OCI-LY1 (cell line): Measurements from ENCODE around the gene N4BP3.
A peak's percentile ranks its signal among the peaks of the same experiment; 100 is the strongest.

Source experiments
- H2AFZ ChIP-seq: fragments of 200-600 bp; sonication (generic), shearing (Covaris generic); 2 replicates; pipeline ENCODE4 v1.6.0; 2014; ENCODE audit warnings: antibody characterized with exemption, mild to moderate bottlenecking, low read length
- H3F3A ChIP-seq: fragments of 200-600 bp; sonication (generic), shearing (Covaris generic); 2 replicates; pipeline ENCODE4 v1.6.0; 2014; ENCODE audit warnings: mild to moderate bottlenecking, antibody characterized with exemption, low read length, moderate library complexity; ENCODE audit not compliant: insufficient read depth
- H3K27ac ChIP-seq: fragments of 200-600 bp; sonication (generic); 2 replicates; pipeline ENCODE4 v1.5.1; 2014; ENCODE audit warnings: low read length, mixed run types, mild to moderate bottlenecking, low read depth; ENCODE audit not compliant: poor library complexity, severe bottlenecking
- H3K27me3 ChIP-seq: fragments of 200-600 bp; sonication (generic); 2 replicates; pipeline ENCODE4 v1.6.0; 2014; ENCODE audit warnings: antibody characterized with exemption, mild to moderate bottlenecking, low read length, moderate library complexity; ENCODE audit not compliant: insufficient read depth
- H3K36me3 ChIP-seq: fragments of 200-600 bp; sonication (generic); 2 replicates; pipeline ENCODE4 v1.6.1; 2014; ENCODE audit warnings: mild to moderate bottlenecking, antibody characterized with exemption, low read length, moderate library complexity, mixed read lengths; ENCODE audit not compliant: insufficient read depth
- H3K4me1 ChIP-seq: fragments of 200-600 bp; sonication (generic); 2 replicates; pipeline ENCODE4 v1.5.1; 2014; ENCODE audit warnings: mild to moderate bottlenecking, low read length, moderate library complexity; ENCODE audit not compliant: insufficient read depth, severe bottlenecking
- H3K4me2 ChIP-seq: fragments of 200-600 bp; sonication (generic), shearing (Covaris generic); 2 replicates; pipeline ENCODE4 v1.6.1; 2014; ENCODE audit warnings: low read length
- H3K4me3 ChIP-seq: fragments of 200-600 bp; sonication (generic); 2 replicates; pipeline ENCODE4 v1.5.1; 2014; ENCODE audit warnings: low read length, low read depth, mild to moderate bottlenecking, mixed read lengths; ENCODE audit not compliant: poor library complexity, severe bottlenecking
- H3K79me2 ChIP-seq: fragments of 200-600 bp; shearing (Covaris generic); 2 replicates; pipeline ENCODE4 v1.6.1; 2016; ENCODE audit warnings: mixed run types, low read length, mixed read lengths; ENCODE audit not compliant: insufficient read depth
- H3K9ac ChIP-seq: fragments of 200-600 bp; sonication (generic), shearing (Covaris generic); 2 replicates; pipeline ENCODE4 v1.6.1; 2014; ENCODE audit warnings: mild to moderate bottlenecking, low read length, mixed read lengths
- H3K9me2 ChIP-seq: fragments of 200-600 bp; sonication (generic), shearing (Covaris generic); 2 replicates; pipeline ENCODE4 v1.6.1; 2014; ENCODE audit warnings: low read depth, mild to moderate bottlenecking, low read length, mixed read lengths
- H3K9me3 ChIP-seq: fragments of 200-600 bp; shearing (Covaris generic); 2 replicates; pipeline ENCODE4 v1.6.1; 2014; ENCODE audit warnings: low read length, mixed read lengths
- H4K20me1 ChIP-seq: fragments of 200-600 bp; sonication (generic), shearing (Covaris generic); 2 replicates; pipeline ENCODE4 v1.6.0; 2016; ENCODE audit warnings: mild to moderate bottlenecking, low read length; ENCODE audit not compliant: insufficient read depth
- CTCF ChIP-seq: fragments of 200-600 bp; sonication (generic), shearing (Covaris generic); IDR thresholded peaks from 2 replicates; pipeline ENCODE4 v1.5.1; 2017; ENCODE audit warnings: mild to moderate bottlenecking, antibody characterized with exemption, low read length, moderate library complexity, mixed read lengths
- EZH2 ChIP-seq: fragments of 200-600 bp; sonication (generic), shearing (Covaris generic); IDR thresholded peaks from 2 replicates; pipeline ENCODE4 v1.8.0; 2017; ENCODE audit warnings: borderline replicate concordance, mixed run types, mild to moderate bottlenecking, antibody characterized with exemption, low read length, moderate library complexity, mixed read lengths

N4BP3 gene

DNA sequence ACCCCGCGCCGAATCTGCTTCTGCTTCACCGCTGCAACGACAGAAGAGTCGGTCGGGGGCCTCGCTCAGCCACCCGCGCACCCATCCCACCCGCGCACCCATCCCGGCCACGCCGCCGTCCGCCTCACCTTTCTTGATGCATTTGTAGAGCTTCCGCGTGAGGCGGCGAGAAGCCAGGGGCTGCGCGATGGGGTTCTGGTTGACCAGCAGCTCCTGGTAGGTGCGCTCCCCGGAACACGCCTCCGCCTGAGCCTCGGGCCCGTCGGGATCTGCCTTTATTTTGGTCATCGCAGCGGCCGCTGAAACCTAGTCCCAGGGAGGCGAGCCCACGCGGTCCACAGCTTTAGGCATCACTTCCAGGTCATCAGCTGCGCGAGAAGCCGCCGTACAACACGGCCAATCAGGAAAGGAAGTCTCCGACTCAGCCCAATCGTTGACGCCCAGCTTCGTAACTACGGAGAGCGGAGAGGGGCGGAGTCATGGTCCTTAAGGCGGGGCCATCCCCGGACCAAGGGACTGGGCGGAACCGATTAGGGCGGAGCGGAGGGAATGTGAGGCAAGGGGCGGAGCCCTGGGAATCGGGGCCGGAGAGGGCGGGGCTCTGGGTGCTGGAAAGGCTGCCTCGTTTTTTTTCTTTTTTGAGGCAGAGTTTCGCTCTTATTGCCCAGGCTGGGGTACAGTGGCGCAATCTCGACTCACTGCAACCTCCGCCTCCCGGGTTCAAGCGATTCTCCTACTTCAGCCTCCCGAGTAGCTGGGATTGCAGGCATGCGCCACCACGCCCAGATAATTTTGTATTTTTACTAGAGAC is 40.4 kb downstream of the N4BP3 start, which contains the start of gene NHP2:
TSS of gene NHP2 (minus strand) at position 356 of the 811 bp plus-strand sequence. CDS start at position 288, 68 bp downstream.
- Histone ChIP-seq H3F3A (no peaks in the 10 kb centered on the region), H3K9me2 (no peaks in the 10 kb centered on the region), H3K4me3 (peak within 1 kb of the TSS; percentile 74), H3K4me2 (peak within 1 kb of the TSS; percentile 85), H3K4me1 (peaks cover 29% of the 10 kb centered on the region), H4K20me1 (no peaks in the 10 kb centered on the region), H3K36me3 (peaks cover 41% of the 10 kb centered on the region; the same call in 1 of the 2 replicates), H3K27ac (peak within 1 kb of the TSS; percentile 13), H3K79me2 (peaks cover 6% of the 10 kb centered on the region; the same call in 1 of the 2 replicates), H2AFZ (no peak within 1 kb of the TSS), H3K27me3 (no peaks in the 10 kb centered on the region), H3K9me3 (no peaks in the 10 kb centered on the region), H3K9ac (peak within 1 kb of the TSS; percentile 88)
- TF ChIP-seq CTCF (no peak), EZH2 (no peak)

- peaks cover 29% of the 10 kb centered on the region for H3K4me1 ChIP-seq
- H3K9me3 ChIP-seq = no peaks in the 10 kb centered on the region
- H3F3A ChIP-seq = no peaks in the 10 kb centered on the region
- no peak overlapping the region for H2AFZ ChIP-seq
- H3K9me2 ChIP-seq = no peaks in the 10 kb centered on the region
- H3K4me2 ChIP-seq = no peak overlapping the region
- no peaks in the 10 kb centered on the region for H4K20me1 ChIP-seq
- no peak overlapping the region for H3K27ac ChIP-seq
- H3K9ac ChIP-seq = no peak overlapping the region
- H3K79me2 ChIP-seq = peaks cover 6% of the 10 kb centered on the region; the same call in 1 of the 2 replicates
- no peak for TF ChIP-seq CTCF
- no peak for TF ChIP-seq EZH2
- no peaks in the 10 kb centered on the region for H3K27me3 ChIP-seq
- peaks cover 28% of the 10 kb centered on the region; the same call in 1 of the 2 replicates for H3K36me3 ChIP-seq
- no peak overlapping the region for H3K4me3 ChIP-seq
Observed at GRCh38 chr5:178155065-178155464, 41.7 kb downstream of the N4BP3 start.

DNA sequence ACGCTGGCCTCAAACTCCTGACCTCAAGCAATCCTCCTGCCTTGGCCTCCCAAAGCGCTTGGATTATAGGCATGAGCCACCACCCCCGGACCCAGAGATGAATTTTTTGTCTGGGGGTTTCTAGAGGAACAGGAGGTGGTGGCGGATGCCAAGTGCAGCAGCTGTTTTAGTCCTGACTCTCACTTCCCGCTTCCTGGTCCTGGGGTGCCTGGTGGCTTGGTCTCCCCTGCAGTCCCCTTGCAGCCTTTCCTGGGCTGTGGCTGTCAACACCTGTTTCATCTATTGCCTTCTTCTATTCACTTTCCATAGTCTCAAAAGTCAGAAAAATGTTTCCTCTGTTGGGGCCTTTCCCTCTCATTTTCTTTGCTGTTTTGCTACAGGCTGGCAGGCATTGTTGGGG is 46.8 kb downstream of the N4BP3 start:
- no peaks in the 10 kb centered on the region for H3K27me3 ChIP-seq
- H2AFZ ChIP-seq = no peak overlapping the region
- no peak overlapping the region for H3K9ac ChIP-seq
- H3K4me3 ChIP-seq = no peak overlapping the region
- no peaks in the 10 kb centered on the region for H3K9me2 ChIP-seq
- H3K79me2 ChIP-seq = no peaks in the 10 kb centered on the region
- no peak for TF ChIP-seq EZH2
- no peak for TF ChIP-seq CTCF
- no peaks in the 10 kb centered on the region for H4K20me1 ChIP-seq
- H3K9me3 ChIP-seq = no peaks in the 10 kb centered on the region
- H3K36me3 ChIP-seq = no peaks in the 10 kb centered on the region
- no peak overlapping the region for H3K27ac ChIP-seq
- no peaks in the 10 kb centered on the region for H3F3A ChIP-seq
- H3K4me1 ChIP-seq = peaks cover 11% of the 10 kb centered on the region
- no peak overlapping the region for H3K4me2 ChIP-seq
